DND-41 (cell line): Measurements from ENCODE around the gene RNF207.

Source experiments
- EZH2 ChIP-seq: IDR thresholded peaks from 3 replicates; pipeline ENCODE4 v1.6.1; 2012; ENCODE audit warnings: borderline replicate concordance, low read depth, mild to moderate bottlenecking, moderate library complexity, low read length, inconsistent platforms; ENCODE audit not compliant: severe bottlenecking
- TF ChIP-seq, protein P1 (sequence below): IDR thresholded peaks from 2 replicates; pipeline ENCODE4 v1.5.1; 2012; ENCODE audit warnings: borderline replicate concordance, low read length, moderate library complexity, mild to moderate bottlenecking; ENCODE audit not compliant: poor library complexity, severe bottlenecking; ENCODE audit errors: extremely low read depth

GRCh38 chr1:6239213-6239752 is 33.4 kb downstream of the RNF207 start:
- no peak for TF ChIP-seq EZH2
- TF ChIP-seq, protein P1, sequence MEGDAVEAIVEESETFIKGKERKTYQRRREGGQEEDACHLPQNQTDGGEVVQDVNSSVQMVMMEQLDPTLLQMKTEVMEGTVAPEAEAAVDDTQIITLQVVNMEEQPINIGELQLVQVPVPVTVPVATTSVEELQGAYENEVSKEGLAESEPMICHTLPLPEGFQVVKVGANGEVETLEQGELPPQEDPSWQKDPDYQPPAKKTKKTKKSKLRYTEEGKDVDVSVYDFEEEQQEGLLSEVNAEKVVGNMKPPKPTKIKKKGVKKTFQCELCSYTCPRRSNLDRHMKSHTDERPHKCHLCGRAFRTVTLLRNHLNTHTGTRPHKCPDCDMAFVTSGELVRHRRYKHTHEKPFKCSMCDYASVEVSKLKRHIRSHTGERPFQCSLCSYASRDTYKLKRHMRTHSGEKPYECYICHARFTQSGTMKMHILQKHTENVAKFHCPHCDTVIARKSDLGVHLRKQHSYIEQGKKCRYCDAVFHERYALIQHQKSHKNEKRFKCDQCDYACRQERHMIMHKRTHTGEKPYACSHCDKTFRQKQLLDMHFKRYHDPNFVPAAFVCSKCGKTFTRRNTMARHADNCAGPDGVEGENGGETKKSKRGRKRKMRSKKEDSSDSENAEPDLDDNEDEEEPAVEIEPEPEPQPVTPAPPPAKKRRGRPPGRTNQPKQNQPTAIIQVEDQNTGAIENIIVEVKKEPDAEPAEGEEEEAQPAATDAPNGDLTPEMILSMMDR = no peak
